ENCODE measurements around the gene OR2A2. TPM values are rescaled to one million over a fixed set of nuclear protein-coding genes. Genes with fewer than 3 reads are reported as not detected.

OR2A2 gene
- polyA plus RNA-seq, 1 donor (not counting 4 experiments of a cell fraction or from before 2014, with no cell fraction given), result not detected

DNA sequence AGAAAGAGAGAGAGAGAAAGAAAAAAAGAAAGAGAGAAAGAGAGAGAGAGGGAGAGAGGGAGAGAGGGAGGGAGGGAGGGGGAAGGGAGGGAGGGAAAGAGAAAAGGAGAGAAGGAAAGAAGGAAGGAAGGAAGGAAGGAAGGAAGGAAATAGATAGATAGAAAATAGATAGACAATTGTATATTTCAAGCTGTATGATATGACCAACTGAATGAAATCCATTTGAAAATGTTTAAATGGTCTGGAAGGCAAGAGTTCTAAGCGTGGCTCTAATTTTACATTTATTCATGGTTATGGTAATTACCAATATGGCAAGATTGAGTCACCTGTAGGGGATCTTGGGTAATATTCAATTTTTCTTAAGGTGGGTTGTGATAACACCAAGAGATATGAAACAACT, 49.5 kb downstream of the OR2A2 start:
- H2AFZ ChIP-seq (ENCODE audit: control insufficient read depth, low read length), result no peak overlapping the region
- no peaks in the 10 kb centered on the region for H3K36me3 ChIP-seq (ENCODE audit: control insufficient read depth in 2 of 2, extremely low read depth in 1 of 2, insufficient read depth in 2 of 2, low read length in 2 of 2)
- no peak overlapping the region for H3K4me3 ChIP-seq (ENCODE audit: control insufficient read depth in 2 of 3, extremely low read depth in 1 of 3, insufficient read depth in 2 of 3, low read depth in 1 of 3, low read length in 3 of 3)
- no peaks in the 10 kb centered on the region for H3K79me2 ChIP-seq (ENCODE audit: control insufficient read depth, insufficient read depth, low read length)
- H3K9ac ChIP-seq (ENCODE audit: control insufficient read depth, extremely low read depth, insufficient read depth, low read length), result no peak overlapping the region
- DNase-seq (ENCODE audit: low read depth, low spot score) (no peak), FAIRE-seq (no peak)
- no peaks in the 10 kb centered on the region for H3K4me1 ChIP-seq (ENCODE audit: control insufficient read depth, extremely low read depth, insufficient read depth, low read length)
- no peaks in the 10 kb centered on the region for H3K27me3 ChIP-seq (ENCODE audit: control insufficient read depth, extremely low read depth, insufficient read depth, low read length)
- no peak overlapping the region for H3K27ac ChIP-seq (ENCODE audit: control insufficient read depth, insufficient read depth, low read length)
- no peaks in the 10 kb centered on the region for H3K9me3 ChIP-seq (ENCODE audit: control insufficient read depth, low read depth, low read length)
- dilution Hi-C loops (cut with MboI; ENCODE audit: extremely low pct_ligation_motif_present, low sequenced_read_pairs), result no loop called here
- no peaks in the 10 kb centered on the region for H4K20me1 ChIP-seq (ENCODE audit: control insufficient read depth, extremely low read depth, insufficient read depth, low read length)
- TF ChIP-seq, protein P1, sequence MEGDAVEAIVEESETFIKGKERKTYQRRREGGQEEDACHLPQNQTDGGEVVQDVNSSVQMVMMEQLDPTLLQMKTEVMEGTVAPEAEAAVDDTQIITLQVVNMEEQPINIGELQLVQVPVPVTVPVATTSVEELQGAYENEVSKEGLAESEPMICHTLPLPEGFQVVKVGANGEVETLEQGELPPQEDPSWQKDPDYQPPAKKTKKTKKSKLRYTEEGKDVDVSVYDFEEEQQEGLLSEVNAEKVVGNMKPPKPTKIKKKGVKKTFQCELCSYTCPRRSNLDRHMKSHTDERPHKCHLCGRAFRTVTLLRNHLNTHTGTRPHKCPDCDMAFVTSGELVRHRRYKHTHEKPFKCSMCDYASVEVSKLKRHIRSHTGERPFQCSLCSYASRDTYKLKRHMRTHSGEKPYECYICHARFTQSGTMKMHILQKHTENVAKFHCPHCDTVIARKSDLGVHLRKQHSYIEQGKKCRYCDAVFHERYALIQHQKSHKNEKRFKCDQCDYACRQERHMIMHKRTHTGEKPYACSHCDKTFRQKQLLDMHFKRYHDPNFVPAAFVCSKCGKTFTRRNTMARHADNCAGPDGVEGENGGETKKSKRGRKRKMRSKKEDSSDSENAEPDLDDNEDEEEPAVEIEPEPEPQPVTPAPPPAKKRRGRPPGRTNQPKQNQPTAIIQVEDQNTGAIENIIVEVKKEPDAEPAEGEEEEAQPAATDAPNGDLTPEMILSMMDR (optimal IDR thresholded peaks at IDR 0.05 in 1 of 3, IDR thresholded peaks at IDR 0.05 in 1 of 3, conservative IDR thresholded peaks at IDR 0.05 in 1 of 3; ENCODE audit: extremely low read depth in 1 of 3, insufficient read depth in 2 of 3, low read length in 3 of 3), result no peak
- TF ChIP-seq EZH2 (IDR thresholded peaks at IDR 0.05; ENCODE audit: low read length), result no peak
- H3K4me2 ChIP-seq (ENCODE audit: control insufficient read depth, extremely low read depth, insufficient read depth, low read depth, low read length), result no peak overlapping the region
- H3K9me1 ChIP-seq (ENCODE audit: control insufficient read depth, extremely low read depth, insufficient read depth, low read length), result no peaks in the 10 kb centered on the region

Small RNA genes lying within 50 kb of the gene (small RNA-seq; reads per million reads assigned to genes)
- 0 reads per million in 3 experiments for gene OR2A41P (ENCODE audit: insufficient read length in 3 of 3, low read depth in 3 of 3, low replicate concordance in 1 of 3)

Other genes starting within 250 kb of the OR2A2 start
- 11.0 to 21.3 TPM (median 13.3 TPM) in 3 replicates for gene TCAF1, start 207.4 kb upstream of the OR2A2 start, polyA plus RNA-seq
- gene OR2F2, start 174.3 kb upstream of the OR2A2 start, polyA plus RNA-seq, result not detected in 3 replicates
- gene OR2F1, start 154.7 kb upstream of the OR2A2 start, polyA plus RNA-seq, result not detected in 3 replicates
- gene OR6B1, start 109.3 kb upstream of the OR2A2 start, polyA plus RNA-seq, result not detected in 3 replicates
- not detected in 3 replicates for gene OR2A5, start 60.6 kb upstream of the OR2A2 start, polyA plus RNA-seq
- gene OR2A25, start 39.8 kb upstream of the OR2A2 start, polyA plus RNA-seq, result not detected in 3 replicates
- gene OR2A12, start 23.3 kb upstream of the OR2A2 start, polyA plus RNA-seq, result not detected in 3 replicates
- gene OR2A14, start 13.6 kb downstream of the OR2A2 start, polyA plus RNA-seq, result not detected in 3 replicates
- 3.0 to 6.6 TPM (median 5.9 TPM) in 3 replicates for gene CTAGE4, start 73.9 kb downstream of the OR2A2 start, polyA plus RNA-seq
- gene ARHGEF35, start 86.2 kb downstream of the OR2A2 start, polyA plus RNA-seq, result 5.2 to 12.2 TPM (median 9.6 TPM) in 3 replicates
- not detected in 3 replicates for gene OR2A42, start 130.0 kb downstream of the OR2A2 start, polyA plus RNA-seq
- 3.6 to 5.5 TPM (median 5.5 TPM) in 3 replicates for gene OR2A7, start 155.2 kb downstream of the OR2A2 start, polyA plus RNA-seq
- 0.50 to 0.88 TPM (median 0.52 TPM) in 3 replicates for gene CTAGE8, start 159.7 kb downstream of the OR2A2 start, polyA plus RNA-seq
- not detected in 3 replicates for gene OR2A1, start 202.8 kb downstream of the OR2A2 start, polyA plus RNA-seq
- 24.2 to 41.0 TPM (median 24.7 TPM) in 3 replicates for gene ARHGEF5, start 245.8 kb downstream of the OR2A2 start, polyA plus RNA-seq

Data from keratinocyte (primary cell).